Neural crest cell (in vitro differentiated cells): ENCODE results near the gene SLC35G2. TPM values are rescaled to one million over a fixed set of nuclear protein-coding genes. Genes with fewer than 3 reads are reported as not detected.

Source experiments
- DNase-seq: peaks from one replicate; pipeline ENCODE4 v3.0.0; 2021; ENCODE audit warnings: low read depth, mixed read lengths, low spot score
- H3K27ac Mint-ChIP-seq: one replicate; pipeline ENCODE4 v1.8.0; 2021; ENCODE audit warnings: mild to moderate bottlenecking, mixed read lengths; ENCODE audit not compliant: unreplicated experiment
- H3K27me3 Mint-ChIP-seq: 2 replicates; pipeline ENCODE4 v1.8.0; 2021; ENCODE audit warnings: low read depth, mild to moderate bottlenecking, mixed read lengths
- H3K36me3 Mint-ChIP-seq: 2 replicates; pipeline ENCODE4 v1.8.0; 2021; ENCODE audit warnings: low read depth, mild to moderate bottlenecking, mixed read lengths
- H3K4me1 Mint-ChIP-seq: 2 replicates; pipeline ENCODE4 v1.8.0; 2021; ENCODE audit warnings: mixed read lengths
- H3K4me3 Mint-ChIP-seq: one replicate; pipeline ENCODE4 v1.8.0; 2021; ENCODE audit warnings: mild to moderate bottlenecking, mixed read lengths
- H3K9me3 Mint-ChIP-seq: 2 replicates; pipeline ENCODE4 v1.8.0; 2021; ENCODE audit warnings: mixed read lengths
- CTCF ChIP-seq: fragments of 200-600 bp; sonication (generic); conservative IDR thresholded peaks from 2 replicates; pipeline ENCODE4 v1.5.0; 2021; ENCODE audit warnings: antibody characterized with exemption, mild to moderate bottlenecking
- total RNA-seq: library from RNA; stranded (reverse); gene quantifications from 2 replicates; pipeline ENCODE4 v1.2.1, GENCODE V29; 2021

SLC35G2 gene
- total RNA-seq, 1 donor from 2014 or later = 6.0 TPM

DNA sequence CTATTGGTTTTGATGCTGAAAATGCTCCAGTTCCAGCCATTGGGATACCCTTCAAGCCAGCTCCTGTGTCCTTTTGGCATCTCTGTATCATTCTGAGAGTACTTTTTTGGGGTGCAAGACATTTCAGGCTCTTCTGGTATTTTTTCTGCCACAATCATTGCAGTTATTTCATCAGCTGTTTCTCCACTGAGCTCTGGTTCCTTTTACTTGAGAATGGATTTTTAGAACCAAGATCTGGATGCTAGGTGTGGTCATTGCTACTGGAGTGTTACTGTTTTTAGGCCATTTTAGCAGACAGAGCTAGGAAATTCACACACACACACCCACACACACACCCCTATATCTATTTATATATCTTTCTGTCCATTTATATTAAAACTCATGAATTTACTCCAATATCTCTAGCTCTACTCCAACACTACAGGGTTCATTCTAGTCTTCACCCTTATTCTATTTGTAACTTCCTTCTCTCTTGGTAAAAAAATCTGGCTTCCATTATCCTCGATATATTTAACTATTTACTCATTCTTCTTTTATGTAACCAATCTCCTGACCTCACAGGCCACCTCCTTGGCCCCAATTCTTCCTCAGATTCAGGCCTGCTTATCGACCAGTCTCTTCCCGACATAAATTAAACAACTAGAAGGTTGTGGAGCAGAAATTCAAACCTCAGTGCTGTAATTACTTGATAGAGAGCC, 17.0 kb downstream of the SLC35G2 start:
- H3K36me3 Mint-ChIP-seq = peaks cover 4% of the 10 kb centered on the region
- H3K27me3 Mint-ChIP-seq = no peaks in the 10 kb centered on the region
- no peak for TF ChIP-seq CTCF
- peaks cover 25% of the 10 kb centered on the region for H3K4me1 Mint-ChIP-seq
- H3K9me3 Mint-ChIP-seq = no peaks in the 10 kb centered on the region
- no peak overlapping the region for H3K4me3 Mint-ChIP-seq
- DNase-seq = no peak
- H3K27ac Mint-ChIP-seq = no peak overlapping the region

DNA sequence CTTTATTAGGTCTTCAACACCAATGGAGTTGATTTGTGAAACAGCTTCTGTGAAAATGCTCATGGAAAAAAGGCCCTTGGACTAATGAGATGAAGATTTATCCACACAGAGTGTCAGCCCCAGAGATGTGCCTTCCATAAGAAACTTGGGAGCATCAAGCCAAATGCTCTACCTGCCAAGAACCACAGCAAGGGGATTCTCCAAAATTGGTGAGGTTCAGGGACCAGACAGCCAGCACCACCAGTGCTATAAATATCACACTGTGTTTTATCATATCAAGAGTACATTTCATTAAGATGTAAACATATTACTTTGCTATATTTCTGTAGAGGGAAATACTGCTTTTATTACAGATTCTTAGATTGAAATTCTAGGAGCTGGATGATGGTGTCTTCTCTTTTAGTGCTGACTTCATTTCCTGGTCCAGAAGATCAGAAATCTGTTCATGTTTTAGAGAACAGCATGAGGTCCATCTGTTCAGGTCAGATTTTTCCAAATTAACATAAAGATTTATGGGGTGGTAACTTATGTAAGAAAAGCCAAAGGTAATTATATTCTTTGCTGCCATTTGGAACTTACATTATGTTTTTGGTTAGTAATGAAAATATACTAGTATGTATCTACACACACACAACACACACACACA, 17.7 kb downstream of the SLC35G2 start:
- DNase-seq = no peak
- Mint-ChIP-seq H3K27ac (no peak overlapping the region), H3K4me1 (peaks cover 25% of the 10 kb centered on the region), H3K27me3 (no peaks in the 10 kb centered on the region), H3K9me3 (no peaks in the 10 kb centered on the region), H3K4me3 (no peak overlapping the region), H3K36me3 (peaks cover 4% of the 10 kb centered on the region)
- TF ChIP-seq CTCF = no peak

DNA sequence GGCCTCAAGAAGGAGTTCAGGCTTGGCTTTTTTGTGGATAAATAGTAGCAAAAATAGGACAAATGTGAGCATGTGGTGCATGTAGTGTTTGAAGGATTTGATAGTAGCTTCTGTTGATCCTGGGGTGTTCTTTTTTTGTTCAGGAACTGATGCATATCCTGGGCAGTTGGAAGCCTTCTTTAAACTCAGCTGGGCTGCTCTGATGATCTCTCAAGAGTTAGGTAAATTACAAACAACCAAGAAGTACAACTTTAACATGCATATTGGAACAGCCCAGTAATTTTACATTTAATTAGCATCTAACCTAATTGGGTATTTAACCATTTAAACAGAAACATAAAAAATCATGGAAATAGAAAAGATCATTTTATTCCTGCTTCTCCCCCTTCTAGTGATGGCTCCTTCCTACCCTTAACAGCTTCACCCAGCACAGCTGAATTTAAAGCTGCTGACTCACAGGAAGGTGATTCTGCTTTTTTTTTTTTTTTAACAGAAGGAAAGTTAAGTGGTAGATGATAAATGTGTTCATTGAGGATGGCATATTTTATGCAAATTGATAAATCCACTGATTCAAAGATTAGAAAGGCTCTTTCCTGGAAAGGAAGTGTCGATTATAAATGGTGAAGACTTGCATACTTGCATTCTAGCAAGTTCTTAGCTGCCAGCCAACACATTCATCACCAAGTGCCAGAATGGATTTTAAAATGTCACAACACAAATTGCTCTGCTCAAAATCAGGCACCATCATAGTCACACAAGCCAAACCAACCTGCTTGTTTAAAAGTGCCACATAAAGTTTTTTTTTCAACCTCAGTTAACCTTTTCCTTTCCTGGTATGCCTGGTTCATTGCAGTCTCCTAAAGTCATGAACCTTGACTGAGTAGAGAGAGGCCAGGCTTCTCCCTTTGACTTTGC, 20.0 kb downstream of the SLC35G2 start:
- peaks cover 18% of the 10 kb centered on the region for H3K4me1 Mint-ChIP-seq
- no peaks in the 10 kb centered on the region for H3K9me3 Mint-ChIP-seq
- no peak overlapping the region for H3K4me3 Mint-ChIP-seq
- TF ChIP-seq CTCF = no peak
- DNase-seq = no peak
- H3K27me3 Mint-ChIP-seq = no peaks in the 10 kb centered on the region
- H3K36me3 Mint-ChIP-seq = peaks cover 7% of the 10 kb centered on the region
- peak overlapping the region; percentile 54 for H3K27ac Mint-ChIP-seq

DNA sequence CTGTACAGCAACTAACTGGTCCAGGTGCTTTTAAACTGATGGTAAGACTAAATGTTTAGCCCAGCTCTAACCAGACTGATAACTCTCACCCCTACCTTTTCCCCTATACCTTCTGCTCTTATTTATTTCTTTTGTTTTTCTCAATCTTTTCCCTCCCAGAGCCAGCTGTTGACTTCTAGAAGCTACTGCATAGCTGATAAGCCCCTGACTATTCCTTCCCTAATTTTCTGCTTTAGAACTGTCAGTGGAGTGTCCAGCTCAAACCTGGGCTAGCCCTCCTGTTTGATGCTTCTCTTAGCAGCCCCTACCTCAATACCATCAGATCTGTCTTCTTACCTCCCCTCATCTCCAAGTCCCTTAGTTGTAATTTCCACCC, 20.6 kb downstream of the SLC35G2 start:
- Mint-ChIP-seq H3K36me3 (peaks cover 7% of the 10 kb centered on the region), H3K4me3 (no peak overlapping the region), H3K9me3 (no peaks in the 10 kb centered on the region), H3K27ac (peak overlapping the region; percentile 28), H3K27me3 (no peaks in the 10 kb centered on the region), H3K4me1 (peaks cover 18% of the 10 kb centered on the region)
- DNase-seq = no peak
- no peak for TF ChIP-seq CTCF

DNA sequence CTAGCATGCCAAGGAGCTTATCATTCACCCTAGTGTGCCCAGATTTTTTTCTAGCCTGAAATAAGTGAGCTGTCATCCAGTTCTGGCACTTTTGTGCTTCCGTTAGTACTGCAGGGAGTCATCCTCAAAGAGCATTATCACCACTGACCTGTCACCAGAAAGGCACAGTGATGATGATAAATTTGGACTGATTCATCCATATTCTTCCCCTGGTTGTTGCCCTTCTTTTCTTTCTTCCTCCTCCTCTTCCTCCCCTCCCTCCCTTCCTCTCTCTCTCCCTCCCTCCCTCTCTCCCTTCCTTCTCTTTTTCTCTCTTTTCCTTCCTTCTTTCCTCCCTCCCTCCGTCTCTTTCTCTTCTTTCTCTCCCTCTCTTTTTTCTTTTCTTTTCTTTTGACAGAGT, 21.3 kb downstream of the SLC35G2 start:
- Mint-ChIP-seq H3K9me3 (no peaks in the 10 kb centered on the region), H3K4me3 (no peak overlapping the region), H3K27ac (no peak overlapping the region), H3K36me3 (peaks cover 12% of the 10 kb centered on the region), H3K27me3 (no peaks in the 10 kb centered on the region), H3K4me1 (peaks cover 18% of the 10 kb centered on the region)
- TF ChIP-seq CTCF = no peak
- DNase-seq = no peak
